ENCODE data around the gene RPL6. TPM values are rescaled to one million over a fixed set of nuclear protein-coding genes. Genes with fewer than 3 reads are reported as not detected.
A peak's percentile ranks its signal among the peaks of the same experiment; 100 is the strongest.

Gene RPL6
- total and polyA plus RNA-seq, 10 of the 15 experiments (the other 5 are each of a cell fraction or from before 2014, with no cell fraction given): 801 to 3,690 (median 2,265) TPM

DNA sequence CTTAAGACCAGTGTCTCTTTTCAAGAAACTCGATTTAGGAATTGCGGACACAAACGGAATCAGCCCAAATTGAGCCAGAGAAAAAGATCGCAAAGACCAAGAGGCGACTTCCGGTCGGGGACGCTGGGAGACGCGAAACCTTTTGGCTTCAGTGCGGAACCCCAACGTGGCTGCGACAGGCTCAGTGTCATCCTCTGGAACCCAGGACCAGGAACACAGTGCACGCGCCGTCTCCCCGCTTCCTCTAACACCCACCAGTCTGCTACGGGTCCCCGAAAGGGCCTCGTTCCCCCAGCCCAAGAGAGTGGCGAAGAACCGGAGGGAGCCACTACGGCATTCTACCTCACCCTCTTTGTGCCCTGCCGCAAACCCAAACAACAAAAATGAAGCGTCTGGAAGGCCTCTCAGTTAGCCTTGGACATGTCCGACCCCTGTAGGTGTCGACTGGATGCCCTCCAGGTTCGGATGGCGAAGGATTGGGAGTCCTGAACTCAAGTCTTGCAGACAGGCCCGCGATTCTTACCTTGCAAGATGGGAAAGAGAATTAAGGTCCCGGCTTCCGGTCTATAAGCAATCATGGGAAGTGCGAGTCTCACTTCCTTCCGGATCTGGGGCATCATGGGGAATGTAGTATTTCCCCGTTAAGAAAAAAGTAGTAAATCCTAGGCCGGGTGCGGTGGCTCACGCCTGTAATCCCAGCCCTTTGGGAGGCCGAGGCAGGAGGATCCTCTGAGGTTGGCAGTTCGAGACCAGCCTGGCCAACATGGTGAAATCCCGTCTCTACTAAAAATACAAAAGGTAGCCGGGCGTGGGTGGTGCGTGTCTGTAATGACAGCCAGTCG, at the start of gene RPL6 (continued):
- TF ChIP-seq, protein P1, sequence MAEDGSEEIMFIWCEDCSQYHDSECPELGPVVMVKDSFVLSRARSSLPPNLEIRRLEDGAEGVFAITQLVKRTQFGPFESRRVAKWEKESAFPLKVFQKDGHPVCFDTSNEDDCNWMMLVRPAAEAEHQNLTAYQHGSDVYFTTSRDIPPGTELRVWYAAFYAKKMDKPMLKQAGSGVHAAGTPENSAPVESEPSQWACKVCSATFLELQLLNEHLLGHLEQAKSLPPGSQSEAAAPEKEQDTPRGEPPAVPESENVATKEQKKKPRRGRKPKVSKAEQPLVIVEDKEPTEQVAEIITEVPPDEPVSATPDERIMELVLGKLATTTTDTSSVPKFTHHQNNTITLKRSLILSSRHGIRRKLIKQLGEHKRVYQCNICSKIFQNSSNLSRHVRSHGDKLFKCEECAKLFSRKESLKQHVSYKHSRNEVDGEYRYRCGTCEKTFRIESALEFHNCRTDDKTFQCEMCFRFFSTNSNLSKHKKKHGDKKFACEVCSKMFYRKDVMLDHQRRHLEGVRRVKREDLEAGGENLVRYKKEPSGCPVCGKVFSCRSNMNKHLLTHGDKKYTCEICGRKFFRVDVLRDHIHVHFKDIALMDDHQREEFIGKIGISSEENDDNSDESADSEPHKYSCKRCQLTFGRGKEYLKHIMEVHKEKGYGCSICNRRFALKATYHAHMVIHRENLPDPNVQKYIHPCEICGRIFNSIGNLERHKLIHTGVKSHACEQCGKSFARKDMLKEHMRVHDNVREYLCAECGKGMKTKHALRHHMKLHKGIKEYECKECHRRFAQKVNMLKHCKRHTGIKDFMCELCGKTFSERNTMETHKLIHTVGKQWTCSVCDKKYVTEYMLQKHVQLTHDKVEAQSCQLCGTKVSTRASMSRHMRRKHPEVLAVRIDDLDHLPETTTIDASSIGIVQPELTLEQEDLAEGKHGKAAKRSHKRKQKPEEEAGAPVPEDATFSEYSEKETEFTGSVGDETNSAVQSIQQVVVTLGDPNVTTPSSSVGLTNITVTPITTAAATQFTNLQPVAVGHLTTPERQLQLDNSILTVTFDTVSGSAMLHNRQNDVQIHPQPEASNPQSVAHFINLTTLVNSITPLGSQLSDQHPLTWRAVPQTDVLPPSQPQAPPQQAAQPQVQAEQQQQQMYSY (CRISPR knock-in tag; IDR thresholded peaks at IDR 0.05): no peak
- TF ChIP-seq, protein P2, sequence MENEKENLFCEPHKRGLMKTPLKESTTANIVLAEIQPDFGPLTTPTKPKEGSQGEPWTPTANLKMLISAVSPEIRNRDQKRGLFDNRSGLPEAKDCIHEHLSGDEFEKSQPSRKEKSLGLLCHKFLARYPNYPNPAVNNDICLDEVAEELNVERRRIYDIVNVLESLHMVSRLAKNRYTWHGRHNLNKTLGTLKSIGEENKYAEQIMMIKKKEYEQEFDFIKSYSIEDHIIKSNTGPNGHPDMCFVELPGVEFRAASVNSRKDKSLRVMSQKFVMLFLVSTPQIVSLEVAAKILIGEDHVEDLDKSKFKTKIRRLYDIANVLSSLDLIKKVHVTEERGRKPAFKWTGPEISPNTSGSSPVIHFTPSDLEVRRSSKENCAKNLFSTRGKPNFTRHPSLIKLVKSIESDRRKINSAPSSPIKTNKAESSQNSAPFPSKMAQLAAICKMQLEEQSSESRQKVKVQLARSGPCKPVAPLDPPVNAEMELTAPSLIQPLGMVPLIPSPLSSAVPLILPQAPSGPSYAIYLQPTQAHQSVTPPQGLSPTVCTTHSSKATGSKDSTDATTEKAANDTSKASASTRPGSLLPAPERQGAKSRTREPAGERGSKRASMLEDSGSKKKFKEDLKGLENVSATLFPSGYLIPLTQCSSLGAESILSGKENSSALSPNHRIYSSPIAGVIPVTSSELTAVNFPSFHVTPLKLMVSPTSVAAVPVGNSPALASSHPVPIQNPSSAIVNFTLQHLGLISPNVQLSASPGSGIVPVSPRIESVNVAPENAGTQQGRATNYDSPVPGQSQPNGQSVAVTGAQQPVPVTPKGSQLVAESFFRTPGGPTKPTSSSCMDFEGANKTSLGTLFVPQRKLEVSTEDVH (IDR thresholded peaks at IDR 0.05; ENCODE audit: low read depth, partially characterized antibody): peak; percentile 83
- TF ChIP-seq SMARCA5 (IDR thresholded peaks at IDR 0.05) (no peak; the same call in 1 of the 2 replicates), ZNF622 (IDR thresholded peaks at IDR 0.05) (no peak), PML (IDR thresholded peaks at IDR 0.05; ENCODE audit: low read length) (peak; percentile 99), EGR1 (IDR thresholded peaks at IDR 0.05; ENCODE audit: borderline replicate concordance in 1 of 2, low read depth in 2 of 2, low read length in 2 of 2) (peak; percentile 17 to 40; a peak in 2 of 3 replicates), POLR2A (IDR thresholded peaks at IDR 0.05; ENCODE audit: low read depth, low read length) (peak; percentile 94), SMAD5 (IDR thresholded peaks at IDR 0.05; ENCODE audit: low read depth) (peak; percentile 99), PAX8 (IDR thresholded peaks at IDR 0.05) (no peak)
- TF ChIP-seq, protein P3, sequence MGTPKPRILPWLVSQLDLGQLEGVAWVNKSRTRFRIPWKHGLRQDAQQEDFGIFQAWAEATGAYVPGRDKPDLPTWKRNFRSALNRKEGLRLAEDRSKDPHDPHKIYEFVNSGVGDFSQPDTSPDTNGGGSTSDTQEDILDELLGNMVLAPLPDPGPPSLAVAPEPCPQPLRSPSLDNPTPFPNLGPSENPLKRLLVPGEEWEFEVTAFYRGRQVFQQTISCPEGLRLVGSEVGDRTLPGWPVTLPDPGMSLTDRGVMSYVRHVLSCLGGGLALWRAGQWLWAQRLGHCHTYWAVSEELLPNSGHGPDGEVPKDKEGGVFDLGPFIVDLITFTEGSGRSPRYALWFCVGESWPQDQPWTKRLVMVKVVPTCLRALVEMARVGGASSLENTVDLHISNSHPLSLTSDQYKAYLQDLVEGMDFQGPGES (IDR thresholded peaks at IDR 0.05): no peak
- TF ChIP-seq, protein P4, sequence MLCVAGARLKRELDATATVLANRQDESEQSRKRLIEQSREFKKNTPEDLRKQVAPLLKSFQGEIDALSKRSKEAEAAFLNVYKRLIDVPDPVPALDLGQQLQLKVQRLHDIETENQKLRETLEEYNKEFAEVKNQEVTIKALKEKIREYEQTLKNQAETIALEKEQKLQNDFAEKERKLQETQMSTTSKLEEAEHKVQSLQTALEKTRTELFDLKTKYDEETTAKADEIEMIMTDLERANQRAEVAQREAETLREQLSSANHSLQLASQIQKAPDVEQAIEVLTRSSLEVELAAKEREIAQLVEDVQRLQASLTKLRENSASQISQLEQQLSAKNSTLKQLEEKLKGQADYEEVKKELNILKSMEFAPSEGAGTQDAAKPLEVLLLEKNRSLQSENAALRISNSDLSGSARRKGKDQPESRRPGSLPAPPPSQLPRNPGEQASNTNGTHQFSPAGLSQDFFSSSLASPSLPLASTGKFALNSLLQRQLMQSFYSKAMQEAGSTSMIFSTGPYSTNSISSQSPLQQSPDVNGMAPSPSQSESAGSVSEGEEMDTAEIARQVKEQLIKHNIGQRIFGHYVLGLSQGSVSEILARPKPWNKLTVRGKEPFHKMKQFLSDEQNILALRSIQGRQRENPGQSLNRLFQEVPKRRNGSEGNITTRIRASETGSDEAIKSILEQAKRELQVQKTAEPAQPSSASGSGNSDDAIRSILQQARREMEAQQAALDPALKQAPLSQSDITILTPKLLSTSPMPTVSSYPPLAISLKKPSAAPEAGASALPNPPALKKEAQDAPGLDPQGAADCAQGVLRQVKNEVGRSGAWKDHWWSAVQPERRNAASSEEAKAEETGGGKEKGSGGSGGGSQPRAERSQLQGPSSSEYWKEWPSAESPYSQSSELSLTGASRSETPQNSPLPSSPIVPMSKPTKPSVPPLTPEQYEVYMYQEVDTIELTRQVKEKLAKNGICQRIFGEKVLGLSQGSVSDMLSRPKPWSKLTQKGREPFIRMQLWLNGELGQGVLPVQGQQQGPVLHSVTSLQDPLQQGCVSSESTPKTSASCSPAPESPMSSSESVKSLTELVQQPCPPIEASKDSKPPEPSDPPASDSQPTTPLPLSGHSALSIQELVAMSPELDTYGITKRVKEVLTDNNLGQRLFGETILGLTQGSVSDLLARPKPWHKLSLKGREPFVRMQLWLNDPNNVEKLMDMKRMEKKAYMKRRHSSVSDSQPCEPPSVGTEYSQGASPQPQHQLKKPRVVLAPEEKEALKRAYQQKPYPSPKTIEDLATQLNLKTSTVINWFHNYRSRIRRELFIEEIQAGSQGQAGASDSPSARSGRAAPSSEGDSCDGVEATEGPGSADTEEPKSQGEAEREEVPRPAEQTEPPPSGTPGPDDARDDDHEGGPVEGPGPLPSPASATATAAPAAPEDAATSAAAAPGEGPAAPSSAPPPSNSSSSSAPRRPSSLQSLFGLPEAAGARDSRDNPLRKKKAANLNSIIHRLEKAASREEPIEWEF (IDR thresholded peaks at IDR 0.05; ENCODE audit: insufficient replicate concordance, low read depth, low read length): no peak
- TF ChIP-seq, protein P5, sequence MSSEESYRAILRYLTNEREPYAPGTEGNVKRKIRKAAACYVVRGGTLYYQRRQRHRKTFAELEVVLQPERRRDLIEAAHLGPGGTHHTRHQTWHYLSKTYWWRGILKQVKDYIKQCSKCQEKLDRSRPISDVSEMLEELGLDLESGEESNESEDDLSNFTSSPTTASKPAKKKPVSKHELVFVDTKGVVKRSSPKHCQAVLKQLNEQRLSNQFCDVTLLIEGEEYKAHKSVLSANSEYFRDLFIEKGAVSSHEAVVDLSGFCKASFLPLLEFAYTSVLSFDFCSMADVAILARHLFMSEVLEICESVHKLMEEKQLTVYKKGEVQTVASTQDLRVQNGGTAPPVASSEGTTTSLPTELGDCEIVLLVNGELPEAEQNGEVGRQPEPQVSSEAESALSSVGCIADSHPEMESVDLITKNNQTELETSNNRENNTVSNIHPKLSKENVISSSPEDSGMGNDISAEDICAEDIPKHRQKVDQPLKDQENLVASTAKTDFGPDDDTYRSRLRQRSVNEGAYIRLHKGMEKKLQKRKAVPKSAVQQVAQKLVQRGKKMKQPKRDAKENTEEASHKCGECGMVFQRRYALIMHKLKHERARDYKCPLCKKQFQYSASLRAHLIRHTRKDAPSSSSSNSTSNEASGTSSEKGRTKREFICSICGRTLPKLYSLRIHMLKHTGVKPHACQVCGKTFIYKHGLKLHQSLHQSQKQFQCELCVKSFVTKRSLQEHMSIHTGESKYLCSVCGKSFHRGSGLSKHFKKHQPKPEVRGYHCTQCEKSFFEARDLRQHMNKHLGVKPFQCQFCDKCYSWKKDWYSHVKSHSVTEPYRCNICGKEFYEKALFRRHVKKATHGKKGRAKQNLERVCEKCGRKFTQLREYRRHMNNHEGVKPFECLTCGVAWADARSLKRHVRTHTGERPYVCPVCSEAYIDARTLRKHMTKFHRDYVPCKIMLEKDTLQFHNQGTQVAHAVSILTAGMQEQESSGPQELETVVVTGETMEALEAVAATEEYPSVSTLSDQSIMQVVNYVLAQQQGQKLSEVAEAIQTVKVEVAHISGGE (CRISPR knock-in tag; IDR thresholded peaks at IDR 0.05): no peak

Measured in GM12878 (cell line).